GM12878 (cell line): ENCODE results near the gene VEGFA. TPM values are rescaled to one million over a fixed set of nuclear protein-coding genes. Genes with fewer than 3 reads are reported as not detected.

Experiments used
- ATAC-seq: fragments of 200-7000 bp; cut with Tn5 transposase; 3 replicates; pipeline ENCODE4 v1.9.1; 2020; ENCODE audit warnings: mild to moderate bottlenecking, moderate library complexity
- BruUV-seq: library from RNA; stranded (reverse); fragments of 400-500 nt; replicated peaks from 2 replicates; lab custom pipeline; 2021; lab: Mats Ljungman, UMichigan
- CTCF ChIA-PET: fragments of 300-600 bp; sonication (Branson Sonifier 250); formaldehyde crosslinking; extraction: SDS; loops from one replicate; lab custom pipeline; 2021; ENCODE audit warnings: inconsistent platforms; lab: Yijun Ruan, JAX
- POLR2A ChIA-PET: fragments of 350-600 bp; formaldehyde crosslinking; extraction: SDS; loops from one replicate; lab custom pipeline; 2021; ENCODE audit warnings: inconsistent platforms; lab: Charles Lee
- RAD21 ChIA-PET: fragments of 300-600 bp; sonication (Branson Sonifier 250); formaldehyde crosslinking; loops from one replicate; lab custom pipeline; 2023; ENCODE audit warnings: antibody characterized with exemption; ENCODE audit not compliant: unreplicated experiment; lab: Charles Lee
- SMC1A ChIA-PET: fragments of 300-600 bp; sonication (Branson Sonifier 250); formaldehyde crosslinking; loops from one replicate; lab custom pipeline; 2023; ENCODE audit not compliant: unreplicated experiment, uncharacterized antibody; lab: Charles Lee
- DNase-seq: peaks from one replicate; pipeline ENCODE4 v3.0.0-alpha.2; 2011; ENCODE audit warnings: low read depth, low spot score
- FAIRE-seq: peaks from 3 replicates; lab custom pipeline; 2011; peaks lifted over from hg19 to GRCh38; lab: Jason Lieb, UNC
- H2AFZ ChIP-seq: 2 replicates; pipeline ENCODE4 v1.6.0; 2011; ENCODE audit warnings: low read depth, low read length, control low read depth; ENCODE audit not compliant: control insufficient read depth
- H3K27ac ChIP-seq: 2 replicates; pipeline ENCODE4 v1.5.1; 2011; ENCODE audit warnings: control low read depth; ENCODE audit not compliant: control insufficient read depth, insufficient read depth
- H3K27me3 ChIP-seq, 2 experiments: replicated peaks in 1 of 2; 2 replicates each; pipeline versions ENCODE4 v1.6.0 to v1.6.1; 2011; ENCODE audit warnings: low read length in 1 of 2; ENCODE audit not compliant: control insufficient read depth in 2 of 2, insufficient read depth in 2 of 2
- H3K36me3 ChIP-seq, 2 experiments: 2 replicates each; pipeline ENCODE4 v1.5.1; 2011; ENCODE audit warnings: low read length in 1 of 2; ENCODE audit not compliant: control insufficient read depth in 2 of 2, insufficient read depth in 2 of 2
- H3K4me1 ChIP-seq: 2 replicates; pipeline ENCODE4 v1.6.1; 2011; ENCODE audit warnings: mild to moderate bottlenecking, low read length, moderate library complexity, mixed read lengths; ENCODE audit not compliant: control insufficient read depth, insufficient read depth
- H3K4me2 ChIP-seq: 2 replicates; pipeline ENCODE4 v1.6.0; 2011; ENCODE audit warnings: control low read depth; ENCODE audit not compliant: control insufficient read depth, insufficient read depth
- H3K4me3 ChIP-seq: fragments of 200-600 bp; sonication (generic); 2 replicates; pipeline ENCODE4 v1.5.1; 2016
- H3K79me2 ChIP-seq: 2 replicates; pipeline ENCODE4 v1.6.0; 2011; ENCODE audit warnings: low read length; ENCODE audit not compliant: control insufficient read depth, insufficient read depth
- H3K9ac ChIP-seq: 2 replicates; pipeline ENCODE4 v1.8.0; 2011; ENCODE audit warnings: low read length, control low read depth, mixed read lengths; ENCODE audit not compliant: control insufficient read depth, insufficient read depth
- H3K9me3 ChIP-seq: replicated peaks from 3 replicates; pipeline ENCODE4 v1.5.1; 2011; ENCODE audit warnings: mild to moderate bottlenecking, low read length; ENCODE audit not compliant: control insufficient read depth, insufficient read depth
- H4K20me1 ChIP-seq: 2 replicates; pipeline ENCODE4 v1.6.0; 2011; ENCODE audit not compliant: control insufficient read depth, insufficient read depth
- ATF7 ChIP-seq: fragments of 450-650 bp; IDR thresholded peaks from 2 replicates; pipeline ENCODE4 v1.6.1; 2016; ENCODE audit warnings: low read depth, mild to moderate bottlenecking
- BHLHE40 ChIP-seq, 2 experiments: fragments of 450-650 bp in 1 of 2; IDR thresholded peaks; 2 replicates each; pipeline ENCODE4 v1.6.1; 2011 to 2017; ENCODE audit warnings: low read depth in 2 of 2, borderline replicate concordance in 1 of 2, improper control_type of control experiment in 1 of 2, low read length in 1 of 2, mild to moderate bottlenecking in 1 of 2
- CHD1 ChIP-seq: IDR thresholded peaks from 2 replicates; pipeline ENCODE4 v1.6.1; 2012; ENCODE audit warnings: low read depth, low read length, improper control_type of control experiment
- CHD2 ChIP-seq: IDR thresholded peaks from 2 replicates; pipeline ENCODE4 v1.6.1; 2011; ENCODE audit warnings: low read depth, low read length, improper control_type of control experiment, borderline replicate concordance
- HDGF ChIP-seq: fragments of 450-650 bp; IDR thresholded peaks from 2 replicates; pipeline ENCODE4 v1.6.1; 2016; ENCODE audit warnings: antibody characterized with exemption
- IKZF1 ChIP-seq: fragments of 450-650 bp; conservative IDR thresholded peaks from 2 replicates; pipeline ENCODE4 v1.6.1; 2017; ENCODE audit warnings: antibody characterized with exemption, mild to moderate bottlenecking
- USF2 ChIP-seq: IDR thresholded peaks from 2 replicates; pipeline ENCODE4 v1.6.1; 2011; ENCODE audit warnings: low read depth, low read length, improper control_type of control experiment, borderline replicate concordance
- WGBS: methylation state at CpG from one replicate; pipeline ENCODE4 v1.1.6; 2016; ENCODE audit warnings: low lambda C conversion rate; ENCODE audit not compliant: insufficient replicate concordance, insufficient coverage; ENCODE audit errors: missing lambda C conversion rate; 5-methylcytosine and 5-hydroxymethylcytosine counted together
- in situ Hi-C: fragments of 300-500 bp; cut with MboI; formaldehyde crosslinking; loops from 9 replicates; pipeline ENCODE4 v1.14.3; 2018; ENCODE audit warnings: mixed read lengths
- intact Hi-C: fragments of 100-400 bp; cut with micrococcal nuclease; formaldehyde crosslinking; loops from one replicate; pipeline ENCODE4 v1.14.2; 2022; ENCODE audit not compliant: unreplicated experiment
- polyA plus RNA-seq, 11 experiments: library from polyadenylated mRNA; depleted of rRNA in 4 of 11; unstranded in 6 of 11; stranded (reverse) in 5 of 11; fragments of >200 nt; fragmentation: Nextera tagmentation in 4 of 11; fragmentation: Illumina TruSeq in 1 of 11; extraction: Ambion mirVana in 4 of 11; extraction: Trizol in 1 of 11; gene quantifications; 1 replicate in 1 of 11; 2 replicates in 10 of 11; pipeline versions ENCODE4 v1.2.1 to v1.2.3, GENCODE V29; 2011 to 2016; ENCODE audit warnings: inconsistent platforms in 2 of 11, missing spikeins in 2 of 11, low read depth in 1 of 11
- total RNA-seq, 4 experiments: library from RNA; depleted of rRNA in 3 of 4; stranded (reverse); fragments of >200 nt in 3 of 4; fragmentation: Illumina TruSeq in 1 of 4; extraction: Trizol in 1 of 4; gene quantifications; 2 replicates each; pipeline versions ENCODE4 v1.2.1 to v1.2.3, GENCODE V29; 2013 to 2021
- TF ChIP-seq, protein P1 (sequence below): fragments of 450-650 bp; IDR thresholded peaks from 2 replicates; pipeline ENCODE4 v1.6.1; 2017; ENCODE audit warnings: low read depth, mild to moderate bottlenecking, moderate library complexity
- TF ChIP-seq, protein P2 (sequence below): fragments of 450-650 bp; IDR thresholded peaks from 2 replicates; pipeline ENCODE4 v1.6.1; 2017; ENCODE audit warnings: antibody characterized with exemption, mild to moderate bottlenecking, moderate library complexity

The VEGFA gene
- total and polyA plus RNA-seq, 10 of the 15 experiments (the other 5 are each of a cell fraction or from before 2014, with no cell fraction given), result 0.96 to 140 (median 16.9) TPM

GRCh38 chr6:43810965-43811732 lies 41.1 kb downstream of the VEGFA start:
- ChIA-PET SMC1A (no interaction called here), CTCF (no interaction called here), POLR2A (no interaction called here), RAD21 (no interaction called here)
- WGBS, result 50% methylated on average over 6 of the region's 6 CpGs
- Histone ChIP-seq H3K27ac (no peak overlapping the region), H3K4me2 (no peak overlapping the region), H3K4me3 (no peak overlapping the region), H3K9ac (no peak overlapping the region), H4K20me1 (no peaks in the 10 kb centered on the region), H3K27me3 (no peaks in the 10 kb centered on the region), H3K9me3 (no peaks in the 10 kb centered on the region), H3K36me3 (no peaks in the 10 kb centered on the region), H3K79me2 (no peaks in the 10 kb centered on the region), H2AFZ (no peak overlapping the region), H3K4me1 (no peaks in the 10 kb centered on the region)
- in situ Hi-C loops, result no loop called here
- FAIRE-seq (no peak), DNase-seq (no peak), ATAC-seq (peak; percentile 26)
- no TSS peak for BruUV-seq
- TF ChIP-seq, protein P1, sequence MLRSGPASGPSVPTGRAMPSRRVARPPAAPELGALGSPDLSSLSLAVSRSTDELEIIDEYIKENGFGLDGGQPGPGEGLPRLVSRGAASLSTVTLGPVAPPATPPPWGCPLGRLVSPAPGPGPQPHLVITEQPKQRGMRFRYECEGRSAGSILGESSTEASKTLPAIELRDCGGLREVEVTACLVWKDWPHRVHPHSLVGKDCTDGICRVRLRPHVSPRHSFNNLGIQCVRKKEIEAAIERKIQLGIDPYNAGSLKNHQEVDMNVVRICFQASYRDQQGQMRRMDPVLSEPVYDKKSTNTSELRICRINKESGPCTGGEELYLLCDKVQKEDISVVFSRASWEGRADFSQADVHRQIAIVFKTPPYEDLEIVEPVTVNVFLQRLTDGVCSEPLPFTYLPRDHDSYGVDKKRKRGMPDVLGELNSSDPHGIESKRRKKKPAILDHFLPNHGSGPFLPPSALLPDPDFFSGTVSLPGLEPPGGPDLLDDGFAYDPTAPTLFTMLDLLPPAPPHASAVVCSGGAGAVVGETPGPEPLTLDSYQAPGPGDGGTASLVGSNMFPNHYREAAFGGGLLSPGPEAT, result 0 out of 2 replicates have a peak, but pooled peaks have one; percentile 22
- peak in 1 of 2 experiments; percentile 8; a peak in 1 of 4 replicates for TF ChIP-seq BHLHE40 (IDR thresholded peaks at IDR 0.05; ENCODE audit: borderline replicate concordance in 1 of 2, low read depth in 2 of 2, low read length in 1 of 2)
- TF ChIP-seq CHD2, result no peak
- intact Hi-C loops, result no loop called here

- Histone ChIP-seq H3K9ac (no peak overlapping the region), H4K20me1 (no peaks in the 10 kb centered on the region), H3K9me3 (no peaks in the 10 kb centered on the region), H3K4me2 (no peak overlapping the region), H3K4me3 (no peak overlapping the region), H3K27ac (no peak overlapping the region), H3K79me2 (no peaks in the 10 kb centered on the region), H3K4me1 (no peaks in the 10 kb centered on the region), H2AFZ (no peak overlapping the region), H3K27me3 (no peaks in the 10 kb centered on the region), H3K36me3 (no peaks in the 10 kb centered on the region)
- FAIRE-seq (no peak), DNase-seq (no peak), ATAC-seq (no peak)
- ChIA-PET SMC1A (interaction anchor here (0.6 kb wide), 1 partner anchor 118 kb away, joined by 3 read pairs; no protein-coding TSS in a partner anchor), POLR2A (no interaction called here), CTCF (interaction anchor here (2.9 kb wide), 1 partner anchor 38 kb away, joined by 16 read pairs; no protein-coding TSS in a partner anchor), RAD21 (interaction anchor here (1.0 kb wide), 1 partner anchor 268 kb away, joined by 3 read pairs; no protein-coding TSS in a partner anchor)
- in situ Hi-C loops (no loop called here), intact Hi-C loops (no loop called here)
- no TSS peak for BruUV-seq
- 52% methylated on average over 2 of the region's 2 CpGs for WGBS
- TF ChIP-seq CHD1, result no peak
- TF ChIP-seq USF2, result no peak
- TF ChIP-seq ATF7, result 0 out of 2 replicates have a peak, but pooled peaks have one; percentile 13
- TF ChIP-seq, protein P2, sequence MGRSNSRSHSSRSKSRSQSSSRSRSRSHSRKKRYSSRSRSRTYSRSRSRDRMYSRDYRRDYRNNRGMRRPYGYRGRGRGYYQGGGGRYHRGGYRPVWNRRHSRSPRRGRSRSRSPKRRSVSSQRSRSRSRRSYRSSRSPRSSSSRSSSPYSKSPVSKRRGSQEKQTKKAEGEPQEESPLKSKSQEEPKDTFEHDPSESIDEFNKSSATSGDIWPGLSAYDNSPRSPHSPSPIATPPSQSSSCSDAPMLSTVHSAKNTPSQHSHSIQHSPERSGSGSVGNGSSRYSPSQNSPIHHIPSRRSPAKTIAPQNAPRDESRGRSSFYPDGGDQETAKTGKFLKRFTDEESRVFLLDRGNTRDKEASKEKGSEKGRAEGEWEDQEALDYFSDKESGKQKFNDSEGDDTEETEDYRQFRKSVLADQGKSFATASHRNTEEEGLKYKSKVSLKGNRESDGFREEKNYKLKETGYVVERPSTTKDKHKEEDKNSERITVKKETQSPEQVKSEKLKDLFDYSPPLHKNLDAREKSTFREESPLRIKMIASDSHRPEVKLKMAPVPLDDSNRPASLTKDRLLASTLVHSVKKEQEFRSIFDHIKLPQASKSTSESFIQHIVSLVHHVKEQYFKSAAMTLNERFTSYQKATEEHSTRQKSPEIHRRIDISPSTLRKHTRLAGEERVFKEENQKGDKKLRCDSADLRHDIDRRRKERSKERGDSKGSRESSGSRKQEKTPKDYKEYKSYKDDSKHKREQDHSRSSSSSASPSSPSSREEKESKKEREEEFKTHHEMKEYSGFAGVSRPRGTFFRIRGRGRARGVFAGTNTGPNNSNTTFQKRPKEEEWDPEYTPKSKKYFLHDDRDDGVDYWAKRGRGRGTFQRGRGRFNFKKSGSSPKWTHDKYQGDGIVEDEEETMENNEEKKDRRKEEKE, result no peak
- TF ChIP-seq IKZF1, result 0 out of 2 replicates have a peak, but pooled peaks have one; percentile 28
- TF ChIP-seq HDGF, result 0 out of 2 replicates have a peak, but pooled peaks have one; percentile 43
Observed at GRCh38 chr6:43811733-43812099, 41.7 kb downstream of the VEGFA start.
